GM19351 (cell line): ENCODE data around the gene BPIFA2.

Experiments used
- ATAC-seq: cut with Tn5 transposase; IDR thresholded peaks from one replicate; pipeline ENCODE4 v1.9.1; 2021; ENCODE audit warnings: mild to moderate bottlenecking, moderate library complexity; ENCODE audit not compliant: unreplicated experiment

BPIFA2 gene

DNA sequence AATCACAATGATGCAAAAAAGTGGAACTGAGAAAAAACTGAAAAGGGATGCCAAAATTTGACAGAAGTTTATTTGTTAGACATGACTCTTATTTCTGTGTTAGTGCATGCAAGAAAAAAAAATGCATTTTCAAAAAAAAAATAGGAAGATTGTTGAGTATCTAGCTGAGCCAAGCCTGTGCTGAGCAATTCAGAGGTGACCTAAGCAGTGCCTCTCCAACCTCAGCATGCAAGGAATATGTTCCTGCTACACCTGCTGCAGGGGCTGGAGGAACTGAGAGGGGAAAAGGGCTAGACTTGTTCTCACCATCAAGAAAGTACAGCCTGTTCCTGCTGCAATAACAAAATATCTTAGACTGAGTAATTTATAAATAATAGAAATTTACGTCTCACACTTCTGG lies 24.0 kb downstream of the BPIFA2 start:
- ATAC-seq = no peak

DNA sequence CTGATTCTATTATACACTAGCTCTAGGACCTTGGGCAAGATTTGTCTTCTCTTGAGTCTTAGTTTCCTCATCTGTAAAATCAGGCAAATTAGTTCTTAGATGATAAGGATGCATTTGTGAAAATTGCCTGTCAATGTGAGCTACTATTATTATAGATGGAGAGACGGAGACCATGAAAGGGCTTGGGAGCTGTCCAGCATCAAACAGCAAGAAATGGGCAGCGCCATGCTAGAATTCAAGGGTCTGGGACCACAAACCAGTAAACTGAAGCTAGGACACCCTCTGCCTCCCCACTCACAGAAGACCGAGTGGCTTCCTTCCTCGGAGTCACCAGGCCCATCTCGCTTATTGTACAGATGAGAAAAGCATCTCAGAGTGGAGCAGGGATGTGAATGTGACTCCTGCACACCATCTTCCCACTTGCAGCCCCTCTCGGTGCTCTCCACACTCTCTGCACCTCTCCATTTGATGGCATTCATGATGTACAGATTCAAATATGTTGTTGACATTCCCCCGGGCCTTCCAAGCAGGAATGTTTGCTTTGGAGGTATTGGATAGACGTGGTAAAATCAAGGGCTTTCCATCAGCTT lies 25.0 kb downstream of the BPIFA2 start:
- no peak for ATAC-seq

DNA sequence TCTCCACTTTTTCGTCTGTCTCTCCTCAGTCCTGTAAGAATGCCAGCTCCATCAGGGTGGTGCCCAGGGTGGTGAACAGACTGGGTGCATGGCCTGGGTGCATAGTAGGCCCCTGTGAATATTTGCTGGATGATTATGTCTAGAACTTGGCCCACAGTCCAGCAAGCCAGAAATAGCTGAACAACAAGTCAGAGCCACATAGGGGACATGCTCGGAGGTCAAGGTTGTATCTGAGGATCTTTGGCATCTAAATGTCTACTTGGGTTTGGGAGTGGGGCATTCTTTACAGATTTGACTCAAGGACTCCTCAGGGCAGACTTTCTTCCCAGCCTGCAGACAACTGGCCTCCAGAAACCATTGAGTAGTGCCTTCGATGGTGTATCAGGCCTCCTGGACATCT lies 31.1 kb downstream of the BPIFA2 start:
- no peak for ATAC-seq

DNA sequence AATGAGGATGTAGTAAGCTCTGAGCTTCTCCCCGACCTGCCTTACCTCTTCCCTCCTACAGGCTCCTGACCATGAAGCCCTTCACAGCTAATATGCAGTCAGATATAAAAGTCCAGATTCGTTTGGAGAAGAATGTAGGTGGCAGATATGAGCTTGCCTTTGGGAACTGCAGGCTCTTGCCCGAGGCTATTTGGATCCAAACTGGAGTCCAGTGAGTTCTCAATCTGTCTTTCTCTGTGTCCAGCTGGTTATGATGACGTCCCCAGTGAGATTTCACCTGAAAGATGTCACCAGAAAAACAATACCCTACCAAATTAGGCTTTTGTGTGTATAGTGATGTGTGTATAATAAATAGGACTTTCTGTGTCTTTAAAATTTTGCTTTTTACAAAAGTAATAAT lies 34.5 kb downstream of the BPIFA2 start:
- ATAC-seq = no peak

DNA sequence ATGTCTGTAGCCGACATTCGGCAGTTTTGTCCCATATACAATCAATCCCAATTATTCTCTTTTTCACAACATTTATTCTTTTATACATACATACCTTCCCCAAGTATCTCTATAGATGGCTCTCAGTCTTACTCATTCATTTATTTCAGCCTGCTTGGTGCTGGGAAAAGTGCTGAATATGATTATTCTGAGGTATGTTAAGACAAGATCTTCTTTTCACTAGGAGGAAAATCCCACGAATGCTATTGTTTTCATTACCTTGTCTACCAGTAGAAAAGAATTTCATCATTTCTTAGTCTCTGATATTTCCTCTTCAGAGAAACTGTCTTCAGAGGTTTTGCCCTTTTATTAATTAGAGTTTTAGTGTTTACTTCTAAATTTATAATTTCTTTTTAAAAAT lies 35.5 kb downstream of the BPIFA2 start:
- no peak for ATAC-seq

DNA sequence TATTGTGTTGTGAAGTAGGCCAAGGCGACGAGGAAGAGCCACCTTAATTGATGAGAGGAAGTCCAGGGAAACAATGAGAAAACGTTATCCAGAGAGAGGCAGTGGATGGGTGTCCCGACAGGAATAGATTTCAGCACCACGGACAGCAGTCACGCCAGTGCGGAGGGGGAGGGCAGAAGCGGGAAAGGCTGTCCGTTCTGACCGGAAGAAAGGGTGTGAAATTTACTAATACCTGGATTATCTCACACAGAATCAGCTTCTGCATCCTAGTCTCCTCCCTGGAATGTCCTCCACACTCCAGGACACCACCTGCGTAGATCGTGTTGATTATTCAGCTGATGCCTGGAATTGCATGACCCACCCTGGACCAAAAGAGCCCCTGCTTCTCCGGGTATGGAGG lies 41.8 kb downstream of the BPIFA2 start:
- ATAC-seq = no peak

DNA sequence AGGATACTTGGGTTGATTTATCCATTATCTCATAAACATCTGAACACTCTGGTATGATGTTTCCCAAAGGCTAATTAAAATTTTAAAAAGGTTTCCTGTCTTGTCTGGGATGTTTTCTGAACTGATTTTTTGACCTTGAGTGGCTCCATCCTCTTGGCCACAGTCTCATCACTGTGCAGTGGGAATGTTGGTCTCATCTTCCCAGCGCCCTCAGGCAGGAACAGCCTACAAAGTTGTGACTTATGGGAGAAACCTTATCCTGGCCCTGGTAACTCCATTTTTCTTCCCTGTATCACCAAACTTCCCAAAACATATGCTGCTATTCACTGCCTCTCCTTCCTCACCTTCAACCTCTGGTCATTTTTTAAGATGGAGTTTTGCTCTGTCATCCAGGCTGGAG lies 42.4 kb downstream of the BPIFA2 start:
- no peak for ATAC-seq

DNA sequence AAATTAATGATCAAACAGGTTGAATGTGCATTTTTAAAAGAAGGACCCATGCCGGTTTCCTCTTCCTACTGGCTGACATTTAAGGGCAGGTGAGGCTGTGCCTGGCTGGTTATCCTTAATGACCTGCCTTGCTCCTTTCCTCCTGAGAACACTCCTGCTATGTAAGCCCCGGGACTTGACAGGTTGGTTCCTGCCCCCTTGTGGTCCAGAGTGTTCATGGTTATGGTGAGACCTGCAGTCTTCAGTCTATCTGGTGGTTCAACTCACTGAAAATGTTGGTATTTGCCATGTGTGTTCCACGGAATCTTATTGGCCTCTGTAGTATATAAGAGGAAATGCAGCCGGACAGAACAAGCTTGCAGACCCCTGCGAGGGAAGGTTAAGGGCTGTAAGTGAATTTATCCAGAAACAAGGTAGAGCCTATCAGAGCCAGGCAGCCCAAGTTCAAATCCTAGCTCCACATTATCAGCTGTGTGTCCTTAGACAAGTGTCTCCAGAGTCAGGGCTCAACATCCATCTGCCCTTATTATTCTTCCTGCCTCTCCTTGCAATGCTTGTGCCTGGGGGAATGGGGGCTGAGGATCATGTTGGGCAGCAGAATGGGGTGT lies 44.0 kb downstream of the BPIFA2 start:
- ATAC-seq = no peak

DNA sequence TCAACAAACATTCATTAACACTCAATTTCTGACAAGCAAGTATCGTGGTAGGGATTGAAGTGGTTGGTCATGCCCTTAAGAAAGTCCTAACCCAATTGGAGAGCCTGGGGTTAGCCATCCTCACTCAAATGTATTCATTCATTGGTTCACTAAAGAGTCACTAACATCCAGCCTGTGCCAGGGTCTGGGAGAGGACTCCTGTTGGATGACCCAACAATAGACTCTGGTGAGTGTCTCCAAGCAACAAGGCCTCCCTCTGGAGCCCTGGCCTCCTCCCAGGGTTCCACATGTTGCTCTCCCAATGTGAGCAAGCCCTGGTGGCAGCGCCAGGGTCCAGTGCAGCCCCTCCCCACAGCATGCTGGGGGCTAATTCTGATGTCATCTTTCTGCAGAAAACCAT lies 49.1 kb downstream of the BPIFA2 start, which contains the start of gene BPIFA3:
Gene BPIFA3 (plus strand): TSS at position 301 of the 400 bp plus-strand sequence. CDS start 185 bp downstream, outside the sequence.
- no peak for ATAC-seq

DNA sequence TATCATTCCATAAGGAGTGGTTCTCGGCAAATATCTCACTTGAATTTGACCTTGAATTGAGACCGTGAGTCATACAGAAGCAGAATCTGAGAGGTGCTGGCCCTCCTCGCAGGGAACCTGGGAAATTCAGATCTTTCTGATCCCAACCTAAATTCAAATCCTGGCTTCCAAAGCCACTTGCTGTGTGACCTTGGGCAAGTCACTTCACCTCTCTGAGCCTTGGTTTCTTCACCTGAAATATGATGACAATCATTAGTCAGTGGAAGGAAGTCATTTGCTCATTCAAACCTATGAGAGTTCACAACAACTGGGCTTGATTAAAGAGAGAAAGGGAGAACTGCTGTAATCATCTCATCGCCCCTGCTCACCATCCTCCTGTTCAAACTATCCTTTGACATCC lies 56.4 kb downstream of the BPIFA2 start:
- ATAC-seq = no peak

DNA sequence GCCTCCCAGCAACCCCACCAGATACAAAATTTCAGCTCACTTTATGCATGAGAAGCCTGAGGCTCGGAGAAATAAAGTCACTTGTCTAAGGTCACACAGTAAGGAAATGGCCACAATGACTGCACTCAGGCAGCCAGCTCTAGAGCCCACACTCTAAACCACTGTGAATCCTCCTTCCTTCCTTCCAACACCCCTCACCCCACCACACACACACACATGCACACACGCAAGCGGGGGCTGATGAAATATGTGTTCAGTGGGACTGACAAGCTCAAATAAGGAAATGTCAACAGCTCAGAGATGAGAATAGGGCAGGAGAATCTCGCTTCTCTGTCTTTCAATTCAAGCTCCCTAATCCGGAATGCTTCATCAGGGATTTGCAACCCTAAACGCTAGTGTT lies 61.9 kb downstream of the BPIFA2 start:
- no peak for ATAC-seq
